Measurements from ENCODE around the gene RTL3. TPM values are rescaled to one million over a fixed set of nuclear protein-coding genes. Genes with fewer than 3 reads are reported as not detected.

RTL3 gene
- not detected in 2 replicates for total RNA-seq
- long read RNA-seq = 0 reads

GRCh38 chrX:78658845-78659744 is at the start of gene RTL3:
Gene RTL3, minus strand, starts transcription at chrX:78659328. Its CDS starts 908 bp downstream, at chrX:78658420.
- TF ChIP-seq, protein P1, sequence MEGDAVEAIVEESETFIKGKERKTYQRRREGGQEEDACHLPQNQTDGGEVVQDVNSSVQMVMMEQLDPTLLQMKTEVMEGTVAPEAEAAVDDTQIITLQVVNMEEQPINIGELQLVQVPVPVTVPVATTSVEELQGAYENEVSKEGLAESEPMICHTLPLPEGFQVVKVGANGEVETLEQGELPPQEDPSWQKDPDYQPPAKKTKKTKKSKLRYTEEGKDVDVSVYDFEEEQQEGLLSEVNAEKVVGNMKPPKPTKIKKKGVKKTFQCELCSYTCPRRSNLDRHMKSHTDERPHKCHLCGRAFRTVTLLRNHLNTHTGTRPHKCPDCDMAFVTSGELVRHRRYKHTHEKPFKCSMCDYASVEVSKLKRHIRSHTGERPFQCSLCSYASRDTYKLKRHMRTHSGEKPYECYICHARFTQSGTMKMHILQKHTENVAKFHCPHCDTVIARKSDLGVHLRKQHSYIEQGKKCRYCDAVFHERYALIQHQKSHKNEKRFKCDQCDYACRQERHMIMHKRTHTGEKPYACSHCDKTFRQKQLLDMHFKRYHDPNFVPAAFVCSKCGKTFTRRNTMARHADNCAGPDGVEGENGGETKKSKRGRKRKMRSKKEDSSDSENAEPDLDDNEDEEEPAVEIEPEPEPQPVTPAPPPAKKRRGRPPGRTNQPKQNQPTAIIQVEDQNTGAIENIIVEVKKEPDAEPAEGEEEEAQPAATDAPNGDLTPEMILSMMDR (IDR thresholded peaks at IDR 0.05; ENCODE audit: unreplicated experiment) = no peak
- Mint-ChIP-seq H3K9me3 (ENCODE audit: low read depth) (peaks cover 11% of the 10 kb centered on the region), H3K4me3 (ENCODE audit: low read depth) (no peak within 1 kb of the TSS), H3K36me3 (ENCODE audit: insufficient read depth) (no peaks in the 10 kb centered on the region), H3K4me1 (ENCODE audit: low read depth) (no peaks in the 10 kb centered on the region), H3K27me3 (no peaks in the 10 kb centered on the region), H3K27ac (no peak within 1 kb of the TSS)
- no peak for DNase-seq (ENCODE audit: low spot score, unreplicated experiment)

- Mint-ChIP-seq H3K9me3 (ENCODE audit: low read depth) (peaks cover 11% of the 10 kb centered on the region), H3K27me3 (no peaks in the 10 kb centered on the region), H3K27ac (no peak overlapping the region), H3K36me3 (ENCODE audit: insufficient read depth) (no peaks in the 10 kb centered on the region), H3K4me3 (ENCODE audit: low read depth) (no peak overlapping the region), H3K4me1 (ENCODE audit: low read depth) (no peaks in the 10 kb centered on the region)
- DNase-seq (ENCODE audit: low spot score, unreplicated experiment) = no peak
- TF ChIP-seq, protein P1 (IDR thresholded peaks at IDR 0.05; ENCODE audit: unreplicated experiment) = no peak
Observed at GRCh38 chrX:78708816-78709215, 49.7 kb upstream of the RTL3 start.

GRCh38 chrX:78708262-78708661 is 49.1 kb upstream of the RTL3 start:
- H3K4me3 Mint-ChIP-seq (ENCODE audit: low read depth) = no peak overlapping the region
- H3K27me3 Mint-ChIP-seq = no peaks in the 10 kb centered on the region
- peaks cover 11% of the 10 kb centered on the region for H3K9me3 Mint-ChIP-seq (ENCODE audit: low read depth)
- TF ChIP-seq, protein P1 (IDR thresholded peaks at IDR 0.05; ENCODE audit: unreplicated experiment) = peak; percentile 39
- no peaks in the 10 kb centered on the region for H3K4me1 Mint-ChIP-seq (ENCODE audit: low read depth)
- DNase-seq (ENCODE audit: low spot score, unreplicated experiment) = no peak
- H3K36me3 Mint-ChIP-seq (ENCODE audit: insufficient read depth) = no peaks in the 10 kb centered on the region
- H3K27ac Mint-ChIP-seq = no peak overlapping the region

DNA sequence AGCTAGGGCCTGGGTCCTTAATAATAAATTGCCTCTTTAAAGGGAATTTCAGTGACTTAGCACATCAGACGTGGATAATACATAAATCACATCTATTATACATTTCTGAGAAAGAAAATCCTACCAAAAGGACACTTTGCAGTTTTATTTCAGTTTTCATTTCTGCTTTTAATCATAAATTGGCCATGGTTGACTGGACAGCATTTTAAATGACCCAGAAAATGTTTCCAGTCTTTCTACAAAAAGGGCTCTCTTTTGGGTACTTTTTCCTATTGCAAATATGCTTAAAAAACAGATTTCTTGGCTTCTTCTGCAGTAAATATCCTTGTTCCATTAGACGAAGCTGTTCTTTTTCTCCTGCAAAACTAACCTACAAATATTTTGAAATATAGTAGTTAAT is 46.9 kb upstream of the RTL3 start:
- Mint-ChIP-seq H3K27ac (no peak overlapping the region), H3K4me1 (ENCODE audit: low read depth) (no peaks in the 10 kb centered on the region), H3K9me3 (ENCODE audit: low read depth) (peaks cover 10% of the 10 kb centered on the region), H3K27me3 (no peaks in the 10 kb centered on the region), H3K4me3 (ENCODE audit: low read depth) (no peak overlapping the region), H3K36me3 (ENCODE audit: insufficient read depth) (no peaks in the 10 kb centered on the region)
- DNase-seq (ENCODE audit: low spot score, unreplicated experiment) = no peak
- TF ChIP-seq, protein P1 (IDR thresholded peaks at IDR 0.05; ENCODE audit: unreplicated experiment) = no peak

GRCh38 chrX:78693536-78693935 is 34.4 kb upstream of the RTL3 start:
- Mint-ChIP-seq H3K9me3 (ENCODE audit: low read depth) (peaks cover 20% of the 10 kb centered on the region), H3K4me3 (ENCODE audit: low read depth) (no peak overlapping the region), H3K4me1 (ENCODE audit: low read depth) (no peaks in the 10 kb centered on the region), H3K36me3 (ENCODE audit: insufficient read depth) (no peaks in the 10 kb centered on the region), H3K27ac (no peak overlapping the region), H3K27me3 (no peaks in the 10 kb centered on the region)
- TF ChIP-seq, protein P1 (IDR thresholded peaks at IDR 0.05; ENCODE audit: unreplicated experiment) = no peak
- DNase-seq (ENCODE audit: low spot score, unreplicated experiment) = no peak
